GM18508 (cell line): ENCODE measurements around the gene TMF1.

Experiments used
- ATAC-seq: cut with Tn5 transposase; IDR thresholded peaks from one replicate; pipeline ENCODE4 v1.9.1; 2021; ENCODE audit warnings: moderate number of reproducible peaks; ENCODE audit not compliant: insufficient read depth, unreplicated experiment

The TMF1 gene, protein sequence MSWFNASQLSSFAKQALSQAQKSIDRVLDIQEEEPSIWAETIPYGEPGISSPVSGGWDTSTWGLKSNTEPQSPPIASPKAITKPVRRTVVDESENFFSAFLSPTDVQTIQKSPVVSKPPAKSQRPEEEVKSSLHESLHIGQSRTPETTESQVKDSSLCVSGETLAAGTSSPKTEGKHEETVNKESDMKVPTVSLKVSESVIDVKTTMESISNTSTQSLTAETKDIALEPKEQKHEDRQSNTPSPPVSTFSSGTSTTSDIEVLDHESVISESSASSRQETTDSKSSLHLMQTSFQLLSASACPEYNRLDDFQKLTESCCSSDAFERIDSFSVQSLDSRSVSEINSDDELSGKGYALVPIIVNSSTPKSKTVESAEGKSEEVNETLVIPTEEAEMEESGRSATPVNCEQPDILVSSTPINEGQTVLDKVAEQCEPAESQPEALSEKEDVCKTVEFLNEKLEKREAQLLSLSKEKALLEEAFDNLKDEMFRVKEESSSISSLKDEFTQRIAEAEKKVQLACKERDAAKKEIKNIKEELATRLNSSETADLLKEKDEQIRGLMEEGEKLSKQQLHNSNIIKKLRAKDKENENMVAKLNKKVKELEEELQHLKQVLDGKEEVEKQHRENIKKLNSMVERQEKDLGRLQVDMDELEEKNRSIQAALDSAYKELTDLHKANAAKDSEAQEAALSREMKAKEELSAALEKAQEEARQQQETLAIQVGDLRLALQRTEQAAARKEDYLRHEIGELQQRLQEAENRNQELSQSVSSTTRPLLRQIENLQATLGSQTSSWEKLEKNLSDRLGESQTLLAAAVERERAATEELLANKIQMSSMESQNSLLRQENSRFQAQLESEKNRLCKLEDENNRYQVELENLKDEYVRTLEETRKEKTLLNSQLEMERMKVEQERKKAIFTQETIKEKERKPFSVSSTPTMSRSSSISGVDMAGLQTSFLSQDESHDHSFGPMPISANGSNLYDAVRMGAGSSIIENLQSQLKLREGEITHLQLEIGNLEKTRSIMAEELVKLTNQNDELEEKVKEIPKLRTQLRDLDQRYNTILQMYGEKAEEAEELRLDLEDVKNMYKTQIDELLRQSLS

DNA sequence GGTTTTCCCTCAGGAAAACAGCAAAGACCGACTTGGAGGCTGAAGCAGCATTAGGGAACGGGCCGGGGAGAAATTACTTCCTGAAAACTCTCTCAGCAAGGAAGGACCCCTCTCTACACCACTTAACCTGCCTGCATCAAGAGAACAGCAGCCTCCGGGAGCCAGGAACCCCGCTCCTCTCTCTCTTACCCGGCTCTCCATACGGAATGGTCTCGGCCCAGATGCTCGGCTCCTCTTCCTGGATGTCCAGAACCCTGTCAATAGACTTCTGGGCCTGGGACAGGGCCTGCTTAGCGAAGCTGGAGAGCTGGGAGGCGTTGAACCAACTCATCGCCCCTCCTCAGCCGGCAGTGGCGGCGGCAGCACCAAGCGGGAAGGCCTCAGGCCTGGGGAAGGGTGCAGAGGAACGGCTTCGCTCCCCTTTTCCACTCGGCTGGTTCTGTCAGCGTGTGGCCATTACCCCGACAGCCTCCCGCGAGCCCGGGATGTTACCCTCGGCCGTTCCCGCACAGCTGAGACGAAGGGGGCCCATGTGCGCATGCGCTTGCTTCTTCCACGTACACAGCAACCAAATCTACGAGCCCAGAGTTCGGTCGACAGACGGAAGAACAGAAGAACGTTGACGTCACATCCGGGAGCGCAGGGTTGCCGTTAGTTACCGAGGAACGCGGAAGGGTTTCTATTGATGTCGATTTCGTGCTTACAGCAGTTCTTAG lies at the start of gene TMF1:
Gene TMF1, minus strand, starts transcription at position 578 of the 716 bp plus-strand sequence. Its CDS starts 247 bp downstream, at position 331.
- ATAC-seq: peak; percentile 96

DNA sequence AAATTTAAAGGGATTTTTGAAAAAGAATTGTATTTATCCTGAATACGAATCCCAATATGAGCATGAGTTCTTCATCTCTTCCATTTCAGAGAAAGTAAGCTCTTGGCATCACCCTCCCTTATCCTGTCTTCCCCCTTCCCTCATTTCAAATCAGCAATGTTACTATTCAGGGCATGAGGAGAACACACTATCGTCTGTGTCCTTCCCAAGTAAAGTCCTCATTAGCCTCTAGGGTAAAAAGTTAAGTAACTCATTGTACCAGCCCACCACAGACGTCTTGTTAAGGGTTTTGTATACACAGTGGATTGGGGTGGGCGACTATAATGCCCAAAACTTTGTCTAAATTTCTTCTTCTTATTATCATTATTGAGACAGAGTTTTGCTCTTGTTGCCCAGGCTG lies 47.4 kb upstream of the TMF1 start:
- ATAC-seq: no peak

DNA sequence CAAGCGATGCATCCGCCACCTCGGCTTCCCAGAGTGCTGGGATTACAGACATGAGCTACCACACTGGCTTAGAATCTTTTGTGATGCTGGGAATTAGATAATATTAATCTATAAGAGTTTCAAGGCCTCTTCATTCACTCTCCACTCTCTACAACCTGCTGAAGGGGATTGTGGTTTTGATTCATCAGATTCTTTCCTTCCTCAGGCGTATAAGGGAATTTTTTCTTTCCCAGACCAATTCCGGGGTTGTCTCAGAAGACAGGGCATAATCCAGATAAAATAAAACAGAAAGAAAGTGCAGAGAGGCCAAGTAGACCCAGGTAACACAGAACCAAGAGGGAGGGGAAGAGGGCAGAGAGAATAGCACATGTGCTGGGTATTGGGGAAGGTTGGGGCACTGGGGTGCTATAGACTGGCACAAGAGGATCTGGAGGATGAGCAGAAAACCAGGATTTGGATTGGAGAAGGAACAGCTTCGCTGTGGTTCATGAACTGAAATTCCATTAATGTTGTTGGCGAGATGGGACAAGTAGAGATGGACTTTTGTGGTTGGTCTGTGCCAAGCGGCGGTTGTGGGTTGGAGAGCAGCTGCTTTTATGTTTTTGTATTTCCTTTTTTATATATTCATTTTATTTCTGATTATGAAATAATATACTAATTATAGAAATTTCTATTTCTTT lies 45.4 kb upstream of the TMF1 start:
- no peak for ATAC-seq

DNA sequence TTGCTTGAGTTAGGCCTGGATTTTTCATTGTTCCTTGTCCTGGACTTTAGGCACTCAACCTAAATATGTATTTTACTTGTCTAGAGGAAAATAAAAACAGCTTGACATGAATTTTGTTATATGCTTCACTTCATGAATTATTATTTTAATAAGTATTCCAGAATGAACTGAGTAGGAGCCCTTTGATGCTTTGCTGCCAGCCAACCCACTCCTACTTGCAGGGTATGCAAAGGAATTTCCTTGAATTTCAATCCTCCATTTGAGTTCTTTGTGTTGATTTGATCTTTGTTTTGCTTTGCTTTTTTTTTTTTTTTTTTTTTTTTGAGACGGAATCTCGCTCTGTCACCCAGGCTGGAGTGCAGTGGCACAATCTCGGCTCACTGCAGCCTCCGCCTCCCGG lies 44.2 kb upstream of the TMF1 start:
- ATAC-seq: no peak

DNA sequence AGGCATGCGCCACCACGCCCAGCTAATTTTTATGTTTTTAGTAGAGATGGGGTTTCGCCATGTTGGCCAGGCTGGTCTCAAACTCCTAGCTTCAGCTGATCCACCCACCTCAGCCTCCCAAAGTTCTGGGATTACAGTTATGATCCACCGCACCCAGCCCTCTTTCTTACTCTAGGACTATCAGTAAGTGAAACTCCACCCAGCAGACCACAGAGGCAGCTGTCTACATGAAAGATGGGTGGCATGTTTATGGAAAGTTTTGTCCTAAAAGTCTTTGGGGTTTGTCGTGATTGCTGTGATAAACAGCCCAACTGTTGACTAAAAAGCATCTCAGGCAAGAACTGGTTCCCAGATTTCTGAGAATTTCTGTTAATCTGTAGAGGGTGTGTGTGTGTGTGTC lies 43.5 kb upstream of the TMF1 start:
- ATAC-seq: no peak

DNA sequence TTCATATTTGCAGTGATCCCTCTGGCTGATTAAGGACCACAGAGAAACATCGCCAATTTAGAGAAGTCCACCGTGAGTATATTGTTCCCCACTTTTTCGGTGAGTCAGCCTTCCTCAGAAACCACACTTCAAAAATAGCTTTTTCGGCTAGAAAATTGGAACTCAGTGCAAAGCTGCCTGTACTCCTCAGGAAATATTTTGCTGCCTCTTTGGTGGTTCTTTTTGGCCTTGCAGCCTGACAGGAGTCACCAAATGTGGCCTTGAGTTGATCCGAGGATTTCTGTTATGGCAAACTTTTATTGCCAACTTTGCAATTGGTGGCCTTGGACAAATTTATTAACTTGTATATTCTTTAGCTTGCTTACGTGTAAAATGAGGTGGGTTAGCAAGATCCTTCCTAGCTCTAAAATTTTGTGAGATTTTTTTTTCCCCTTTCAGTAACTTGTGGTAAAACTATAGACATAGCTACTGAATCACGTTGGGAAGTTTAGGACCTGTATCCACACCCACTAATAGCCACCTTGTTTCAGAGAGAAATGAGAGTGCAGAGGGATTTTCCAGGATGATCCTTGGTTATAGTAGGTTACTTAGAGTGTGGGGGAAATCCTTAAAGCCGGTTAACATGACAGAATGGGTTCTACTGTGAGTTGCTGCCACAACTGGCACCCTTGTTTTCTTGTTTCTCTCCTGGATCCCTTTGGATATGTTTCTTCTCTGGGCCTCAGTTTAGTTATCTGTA lies 42.5 kb upstream of the TMF1 start:
- ATAC-seq: no peak

DNA sequence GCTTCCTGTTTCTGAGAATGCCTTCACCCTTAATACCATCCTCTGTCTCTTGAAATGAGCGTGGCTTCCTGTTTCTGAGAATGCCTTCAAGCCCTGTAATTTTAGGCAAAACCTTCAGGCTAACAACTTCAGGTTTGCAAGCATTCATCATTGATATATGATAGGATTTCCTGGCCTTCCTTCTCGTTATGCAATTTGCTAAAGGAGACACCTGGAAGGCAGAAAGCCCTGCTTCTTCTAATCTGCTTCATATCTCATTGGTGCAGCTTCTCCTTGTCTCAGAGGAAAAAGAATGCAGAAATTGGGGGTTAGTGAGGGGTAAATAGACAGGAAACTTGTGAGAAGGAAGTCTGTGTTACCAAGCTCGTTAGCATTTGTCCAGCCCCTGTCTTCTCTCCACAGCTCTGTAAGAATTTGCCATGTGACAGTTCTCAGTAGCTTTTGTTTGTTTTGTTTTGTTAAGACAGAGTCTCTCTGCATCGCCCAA lies 39.9 kb upstream of the TMF1 start:
- peak; percentile 60 for ATAC-seq

DNA sequence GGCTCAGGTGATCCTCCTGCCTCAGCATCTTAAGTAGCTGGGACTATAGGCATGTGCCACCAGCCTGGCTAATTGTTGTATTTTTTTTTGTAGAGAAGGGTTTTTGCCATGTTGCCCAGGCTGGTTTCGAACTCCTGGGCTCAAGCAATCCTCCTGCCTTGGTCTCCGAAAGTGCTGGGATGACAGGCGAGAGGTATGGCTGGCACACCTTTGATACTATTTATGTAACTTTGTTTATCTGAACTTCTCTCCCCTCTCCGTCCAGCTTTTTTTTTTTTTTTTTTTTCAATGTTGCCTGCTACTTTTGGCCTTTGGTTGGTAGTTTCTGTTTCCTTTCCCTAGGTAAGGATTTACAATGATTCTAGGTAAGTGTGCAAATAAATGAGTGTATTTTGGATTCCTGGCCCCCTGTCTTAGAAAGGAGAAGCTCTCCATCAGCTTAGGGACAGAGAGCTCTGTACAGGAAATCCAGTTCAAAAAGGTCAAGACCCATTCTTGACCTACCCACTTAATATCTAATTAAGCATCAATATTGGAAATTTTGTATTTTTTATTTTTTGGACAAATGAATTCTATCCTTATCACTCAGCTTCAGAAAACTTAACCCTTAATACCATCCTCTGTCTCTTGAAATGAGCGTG lies 39.4 kb upstream of the TMF1 start:
- no peak for ATAC-seq

DNA sequence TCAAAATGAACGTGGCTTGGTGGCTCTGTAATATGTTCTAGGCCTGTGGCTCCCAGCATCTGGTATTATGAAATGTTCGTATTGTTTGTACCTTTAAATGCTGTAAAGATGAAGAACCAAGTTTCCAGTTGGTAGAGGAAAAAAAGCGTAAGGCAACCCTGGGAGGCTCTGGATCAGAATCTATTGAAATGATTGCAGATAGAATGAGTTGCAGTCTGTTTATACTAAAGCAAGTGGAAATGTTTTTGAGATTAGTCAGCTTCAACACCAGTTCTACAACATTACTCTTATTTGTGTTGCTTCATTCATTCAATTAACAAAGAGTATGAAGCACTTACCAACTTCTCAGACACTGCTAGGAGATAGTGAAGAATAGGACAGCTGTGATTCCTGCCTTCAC lies 37.9 kb upstream of the TMF1 start:
- no peak for ATAC-seq

DNA sequence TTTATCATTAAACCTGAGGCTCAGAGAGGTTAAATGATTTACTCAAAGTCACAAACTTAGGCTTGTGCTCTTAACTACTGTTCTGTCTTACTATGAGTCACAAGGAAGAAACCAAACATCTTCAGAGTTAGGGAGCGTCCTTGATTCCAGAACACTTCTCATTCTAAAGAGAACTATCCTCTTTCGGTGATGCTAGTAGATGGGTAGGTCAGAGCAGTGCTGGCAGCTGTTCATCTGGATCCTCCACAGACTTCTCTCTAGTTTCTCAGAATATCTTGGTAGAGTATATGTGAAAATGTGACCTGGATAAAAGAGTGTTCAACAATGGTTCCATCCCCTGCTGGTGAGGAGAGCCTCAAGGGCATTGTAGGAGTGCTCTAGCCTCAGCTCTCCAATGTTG lies 35.9 kb upstream of the TMF1 start:
- peak; percentile 21 for ATAC-seq

DNA sequence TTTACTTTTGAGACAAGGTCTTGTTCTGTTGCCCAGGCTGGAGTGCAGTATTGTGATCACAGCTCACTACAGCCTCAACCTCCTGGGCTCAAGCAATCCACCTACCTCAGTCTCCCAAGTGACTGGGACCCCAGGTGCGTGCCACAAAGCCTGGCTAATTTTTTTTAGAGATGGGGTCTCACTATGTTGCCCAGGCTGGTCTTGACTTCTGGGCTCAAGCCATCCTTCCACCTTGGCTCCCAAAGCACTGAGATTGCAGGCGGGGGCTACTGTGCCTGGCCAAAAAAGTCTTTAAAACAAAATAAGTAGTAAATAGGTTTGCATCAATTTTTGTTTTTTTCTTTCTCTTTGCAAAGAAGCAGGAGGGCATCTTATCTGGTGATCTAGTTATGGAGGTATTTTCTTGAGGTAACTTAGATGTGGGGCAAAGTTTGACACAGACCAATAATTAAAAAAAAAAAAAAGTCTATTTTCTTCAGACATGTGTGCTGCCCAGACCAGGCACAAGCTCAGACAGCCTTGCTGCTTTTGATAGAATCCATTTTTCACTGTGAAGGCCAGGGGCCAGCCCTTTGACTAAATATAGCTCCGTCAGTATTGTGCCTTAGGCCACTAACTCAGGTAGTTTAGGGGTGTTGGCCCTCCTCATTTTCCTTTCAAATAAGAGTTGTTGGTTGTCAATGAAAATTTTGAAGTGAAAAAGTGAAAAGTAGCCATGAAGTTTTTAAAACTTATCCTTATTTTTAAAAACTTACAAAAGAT lies 35.1 kb upstream of the TMF1 start:
- no peak for ATAC-seq

DNA sequence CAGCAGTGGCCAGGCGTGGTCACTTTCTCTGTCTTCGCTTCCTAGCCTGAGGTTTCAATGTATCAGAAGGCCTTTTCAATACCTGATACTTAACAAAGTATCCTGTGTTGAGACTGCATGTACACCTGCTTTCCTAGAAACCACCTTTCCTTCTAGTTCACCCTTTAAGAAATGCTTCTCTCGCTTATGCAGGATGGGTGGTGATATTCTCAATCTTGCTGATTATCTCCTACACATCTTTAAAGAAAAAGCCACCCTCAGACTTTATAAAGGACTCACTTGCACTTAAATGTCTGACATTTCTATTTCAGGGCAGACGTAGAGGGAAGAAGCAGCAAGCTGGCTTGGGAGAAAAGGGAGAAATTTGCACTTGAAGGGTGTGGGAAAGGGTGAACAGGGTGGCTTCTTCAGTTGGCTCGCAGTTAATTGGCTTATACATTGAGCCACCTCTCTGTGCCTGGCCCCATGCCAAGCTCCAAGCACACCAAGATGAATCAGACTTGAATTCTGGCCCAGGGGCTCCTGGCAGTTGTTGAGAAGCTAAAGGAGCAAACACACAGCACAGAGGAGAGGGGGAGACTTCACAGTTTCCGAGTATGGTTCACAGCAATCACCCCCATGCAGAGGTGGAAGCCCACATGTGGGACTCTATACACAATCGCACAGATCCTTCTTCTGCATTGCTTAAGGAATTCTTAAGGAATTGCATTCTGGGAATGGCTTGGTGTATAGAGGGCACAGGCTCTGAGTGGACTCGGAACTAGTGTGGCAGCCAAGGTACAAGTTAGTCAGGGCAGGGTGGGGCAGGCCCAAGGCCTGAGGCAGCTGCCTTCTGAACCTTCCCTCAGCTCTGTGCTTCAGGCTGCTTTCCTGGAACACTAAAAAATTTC lies 33.9 kb upstream of the TMF1 start:
- no peak for ATAC-seq

DNA sequence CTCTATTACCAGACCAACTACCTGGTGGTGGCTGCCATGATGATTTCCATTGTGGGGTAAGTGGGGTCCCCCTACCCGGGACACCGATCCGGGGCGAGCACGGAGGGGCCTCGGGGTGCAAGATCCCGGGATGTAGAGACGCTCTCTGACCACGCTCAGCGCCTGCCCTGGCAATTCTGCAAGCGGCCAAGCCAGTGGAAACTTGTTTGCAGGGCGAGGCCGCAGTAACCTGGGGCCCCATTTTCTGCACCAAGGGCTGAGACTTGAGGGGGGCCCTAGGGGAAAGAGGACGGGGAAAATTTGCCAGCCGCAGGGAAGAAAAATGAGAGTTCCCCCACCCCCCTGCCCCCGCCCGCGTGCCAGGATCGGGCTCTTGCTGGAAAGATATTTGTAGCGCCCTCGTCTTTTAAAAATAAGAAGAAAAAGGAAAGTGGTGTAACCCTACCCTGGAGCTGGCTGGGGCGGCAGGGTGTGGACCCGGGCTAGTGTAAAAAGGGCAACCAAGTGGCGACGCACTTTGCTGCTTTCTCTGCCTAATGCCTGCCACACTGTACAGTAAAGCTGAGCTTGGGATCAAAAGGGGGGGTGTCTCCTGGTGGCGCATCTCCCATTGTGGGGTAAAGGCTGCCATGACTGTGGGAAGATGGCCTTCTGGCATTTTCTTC lies 33.2 kb upstream of the TMF1 start:
- ATAC-seq: no peak

DNA sequence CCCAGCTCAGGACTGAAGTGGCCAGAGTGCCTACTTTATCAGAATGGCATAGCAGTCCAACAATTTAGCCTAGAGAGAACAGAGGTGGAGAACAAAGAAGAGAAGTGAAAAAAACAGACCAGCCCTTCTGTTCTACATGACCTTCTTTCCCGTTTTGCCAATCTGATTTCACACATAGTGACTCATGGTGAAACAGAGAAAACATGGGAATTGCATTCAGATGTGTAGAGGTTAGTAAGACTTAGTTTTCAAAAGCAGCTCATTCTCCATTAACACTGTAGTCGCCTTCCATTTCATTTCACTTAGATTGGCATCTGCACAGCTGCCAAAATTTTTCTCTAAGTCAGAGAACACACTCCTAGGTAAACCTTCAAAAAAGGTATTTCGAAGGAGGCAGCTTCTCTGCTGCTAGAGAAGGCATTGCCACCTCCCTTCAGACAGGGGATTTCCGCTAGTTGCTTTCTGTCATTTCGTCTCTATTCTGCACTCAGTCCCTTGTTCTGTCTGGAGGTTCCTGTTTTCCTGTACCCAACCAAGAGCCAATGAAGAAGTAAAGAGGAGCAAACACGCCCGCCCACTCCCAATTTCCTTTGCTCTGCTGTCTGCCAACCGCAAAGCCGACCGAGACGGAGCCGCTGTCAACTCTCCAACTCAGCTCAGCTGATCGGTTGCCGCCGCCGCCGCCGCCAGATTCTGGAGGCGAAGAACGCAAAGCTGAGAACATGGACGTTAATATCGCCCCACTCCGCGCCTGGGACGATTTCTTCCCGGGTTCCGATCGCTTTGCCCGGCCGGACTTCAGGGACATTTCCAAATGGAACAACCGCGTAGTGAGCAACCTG lies 32.4 kb upstream of the TMF1 start, which contains the start of gene ARL6IP5:
Gene ARL6IP5, plus strand, starts transcription at position 612 of the 842 bp plus-strand sequence. Its CDS starts 111 bp downstream, at position 723.
- peak; percentile 39 for ATAC-seq

DNA sequence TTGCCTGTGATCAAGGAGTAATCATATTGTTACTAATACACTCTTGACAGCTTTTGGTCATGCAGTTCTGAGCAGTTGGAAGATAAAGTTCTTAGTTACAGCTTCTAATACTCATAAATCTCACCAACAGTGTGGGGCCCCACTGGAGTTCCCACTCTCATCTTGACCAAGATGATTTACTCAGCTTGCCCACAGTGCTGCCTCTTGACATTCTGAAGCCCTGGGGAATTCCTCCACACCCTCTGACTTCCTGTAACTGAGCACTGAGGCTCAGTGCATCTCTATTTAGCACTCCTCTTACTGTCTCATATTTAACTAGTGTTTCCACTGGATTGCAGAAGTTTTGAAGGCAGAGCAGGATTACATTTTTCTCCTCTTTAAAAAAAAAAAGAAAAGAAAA lies 30.7 kb upstream of the TMF1 start:
- ATAC-seq: peak; percentile 62
